Lower leg skin (tissue), 4 donors: ENCODE data around the gene ATP7A. TPM values are rescaled to one million over a fixed set of nuclear protein-coding genes. Genes with fewer than 3 reads are reported as not detected.
"Not testable (repeated sequence)": the region's sequence is repeated elsewhere in the genome, so short reads cannot be mapped to it uniquely, and the experiment has no call there.

Experiments
- DNase-seq, 2 donors: peaks; one replicate each; pipeline ENCODE4 v3.0.0-alpha.2; 2019; ENCODE audit warnings: low spot score in 2 of 2
- H3K4me3 ChIP-seq: fragments of 200-600 bp; sonication (generic); 2 replicates; pipeline ENCODE4 v1.5.1; 2017; ENCODE audit warnings: mild to moderate bottlenecking, low read depth; ENCODE audit not compliant: poor library complexity, severe bottlenecking
- CTCF ChIP-seq, 3 donors: fragments of 450-650 bp; IDR thresholded peaks; one replicate each; pipeline ENCODE4 v1.5.1; 2016; ENCODE audit warnings: antibody characterized with exemption in 3 of 3, mild to moderate bottlenecking in 3 of 3, moderate library complexity in 2 of 3
- POLR2A ChIP-seq, 2 donors: fragments of 450-650 bp; IDR thresholded peaks; one replicate each; pipeline ENCODE4 v1.6.1; 2016 to 2017; ENCODE audit warnings: antibody characterized with exemption in 2 of 2, mild to moderate bottlenecking in 1 of 2, moderate library complexity in 1 of 2
- WGBS, 2 donors: methylation state at CpG; one replicate each; pipeline ENCODE4 v1.1.5; 2018; 5-methylcytosine and 5-hydroxymethylcytosine counted together
- intact Hi-C: fragments of 100-400 bp; cut with DNase I; formaldehyde crosslinking; loops from one replicate; pipeline ENCODE4 v1.15.0; 2023; ENCODE audit warnings: low total_unique reads
- total RNA-seq, 4 donors: library from RNA; depleted of rRNA; stranded (reverse); fragments of >200 nt; gene quantifications; one replicate each; pipeline ENCODE4 v1.1.0, GENCODE V29; 2016

Gene ATP7A
- total RNA-seq, 4 donors from 2014 or later = 20.9 to 37.6 (median 28.5) TPM

GRCh38 chrX:77899081-77899828 lies 11.2 kb upstream of the ATP7A start, which contains the start of gene COX7B:
Gene COX7B (plus strand): TSS chrX:77899468. CDS start chrX:77899554, 86 bp downstream.
- WGBS, 2 donors = 0 to 40% methylated on average over 28 of the region's 28 CpGs
- intact Hi-C loops = no loop called here
- TF ChIP-seq CTCF (IDR thresholded peaks at IDR 0.05) (no peak), POLR2A (IDR thresholded peaks at IDR 0.05) (no peak)
- DNase-seq = peak; percentile 84 to 88
- peak within 1 kb of the TSS; percentile 35 for H3K4me3 ChIP-seq

GRCh38 chrX:77900688-77901087 lies 9.8 kb upstream of the ATP7A start:
- no peak for DNase-seq
- intact Hi-C loops = no loop called here
- H3K4me3 ChIP-seq = no peak overlapping the region
- 82 to 100% methylated on average over 1 of the region's 1 CpG for WGBS, 2 donors
- no peak for TF ChIP-seq POLR2A (IDR thresholded peaks at IDR 0.05)

- intact Hi-C loops = no loop called here
Measured at GRCh38 chrX:77901506-77901905, 9.0 kb upstream of the ATP7A start.

GRCh38 chrX:77917294-77917933 lies 6.9 kb downstream of the ATP7A start:
- no peak overlapping the region for H3K4me3 ChIP-seq
- TF ChIP-seq POLR2A (IDR thresholded peaks at IDR 0.05) (no peak), CTCF (IDR thresholded peaks at IDR 0.05) (no peak)
- no peak for DNase-seq
- intact Hi-C loops = no loop called here
- 47 to 54% methylated on average over 2 of the region's 2 CpGs for WGBS, 2 donors

More at GRCh38 chrX:77901506-77901905, 9.0 kb upstream of the ATP7A start:
- DNase-seq = no peak
- TF ChIP-seq CTCF (IDR thresholded peaks at IDR 0.05) (no peak), POLR2A (IDR thresholded peaks at IDR 0.05) (no peak)
- no peak overlapping the region for H3K4me3 ChIP-seq
- 83 to 90% methylated on average over 5 of the region's 5 CpGs for WGBS, 2 donors

GRCh38 chrX:77918568-77918967 lies 8.1 kb downstream of the ATP7A start:
- intact Hi-C loops = no loop called here
- DNase-seq = no peak
- no peak overlapping the region for H3K4me3 ChIP-seq
- TF ChIP-seq POLR2A (IDR thresholded peaks at IDR 0.05) (no peak), CTCF (IDR thresholded peaks at IDR 0.05) (no peak)
- 40 to 49% methylated on average over 3 of the region's 3 CpGs for WGBS, 2 donors

GRCh38 chrX:77919370-77919769 lies 8.9 kb downstream of the ATP7A start:
- intact Hi-C loops, H3K4me3 ChIP-seq, DNase-seq: not testable (repeated sequence)
- 68 to 80% methylated on average over 6 of the region's 6 CpGs for WGBS, 2 donors
